OCI-LY3 (cell line): ENCODE data around the gene CLSTN3.

Experiments
- CTCF ChIP-seq: fragments of 200-600, 300-600 bp; sonication (generic); IDR thresholded peaks from 2 replicates; pipeline ENCODE4 v1.5.1; 2014; ENCODE audit warnings: antibody characterized with exemption, low read length, low read depth
- EZH2phosphoT487 ChIP-seq: fragments of 200-600 bp; shearing (Covaris generic); IDR thresholded peaks from 2 replicates; pipeline ENCODE4 v1.6.1; 2018; ENCODE audit warnings: antibody characterized with exemption, mixed run types, low read depth

GRCh38 chr12:7158781-7159609 is 28.8 kb downstream of the CLSTN3 start:
- TF ChIP-seq CTCF = no peak
- no peak for TF ChIP-seq EZH2phosphoT487
